ENCODE measurements around the gene DTNB.

Gene DTNB

DNA sequence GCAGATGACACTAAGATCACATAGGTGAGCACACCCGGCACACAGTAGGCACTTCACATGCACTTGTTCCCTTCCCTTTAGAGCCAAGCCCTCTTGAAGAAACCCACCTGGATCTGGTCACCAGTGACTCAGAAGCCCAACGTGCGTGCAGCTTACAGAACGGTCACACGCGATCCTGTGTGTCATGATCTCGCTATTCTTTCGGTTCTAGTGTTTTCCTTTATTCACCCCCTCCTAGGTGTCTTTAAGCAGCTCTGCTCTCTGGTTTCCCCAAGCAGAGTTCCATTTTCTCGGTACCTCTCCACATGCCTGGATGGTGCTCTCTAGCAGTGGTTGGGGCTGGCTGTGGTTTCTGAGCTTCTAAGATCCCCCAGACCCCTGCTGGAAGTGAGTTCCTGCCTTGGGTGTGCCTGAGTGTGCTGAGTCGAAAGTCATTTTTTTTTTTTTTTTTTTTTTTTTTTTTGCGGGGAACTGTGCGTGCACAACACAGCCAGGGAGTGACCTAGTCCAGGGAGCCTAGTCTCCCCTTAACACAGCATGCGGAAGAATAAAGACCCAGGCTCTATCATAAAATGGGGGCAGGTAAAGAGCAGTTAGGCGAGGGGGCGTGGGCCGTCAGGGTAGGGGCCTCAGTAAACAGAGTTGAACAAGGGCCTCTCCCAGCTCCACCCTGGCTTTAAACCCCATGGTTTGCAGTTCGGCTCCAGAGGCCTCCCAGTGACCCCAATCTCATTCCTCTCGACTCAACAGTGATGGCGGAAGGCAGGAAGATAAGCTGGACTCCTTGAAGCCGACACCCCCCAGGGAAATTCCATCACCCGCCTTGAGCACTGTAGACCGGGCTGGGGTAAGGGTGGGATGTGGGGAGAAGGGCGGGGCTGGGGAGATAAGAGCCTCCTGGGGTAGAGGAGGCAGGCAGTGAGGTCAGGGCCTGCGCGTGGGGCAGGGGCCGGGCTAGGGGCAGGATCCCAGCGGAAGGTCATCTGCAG is 301.8 kb downstream of the DTNB start:
- Histone ChIP-seq H3K4me3 (ENCODE audit: insufficient read depth, low read depth, low read length) (no peak overlapping the region), H3K4me1 (ENCODE audit: control insufficient read depth, insufficient read depth, low read length) (peaks cover 28% of the 10 kb centered on the region), H3K36me3 (ENCODE audit: control insufficient read depth, insufficient read depth, low read length) (no peaks in the 10 kb centered on the region), H3K9me3 (ENCODE audit: control insufficient read depth, low read length) (no peaks in the 10 kb centered on the region), H3K27me3 (ENCODE audit: control insufficient read depth, insufficient read depth, low read length, poor library complexity, severe bottlenecking) (peaks cover 3% of the 10 kb centered on the region), H3K27ac (ENCODE audit: insufficient read depth, low read depth, low read length, poor library complexity, severe bottlenecking) (no peak overlapping the region)
- 93% methylated on average over 27 of the region's 27 CpGs for WGBS, 2 experiments

DNA sequence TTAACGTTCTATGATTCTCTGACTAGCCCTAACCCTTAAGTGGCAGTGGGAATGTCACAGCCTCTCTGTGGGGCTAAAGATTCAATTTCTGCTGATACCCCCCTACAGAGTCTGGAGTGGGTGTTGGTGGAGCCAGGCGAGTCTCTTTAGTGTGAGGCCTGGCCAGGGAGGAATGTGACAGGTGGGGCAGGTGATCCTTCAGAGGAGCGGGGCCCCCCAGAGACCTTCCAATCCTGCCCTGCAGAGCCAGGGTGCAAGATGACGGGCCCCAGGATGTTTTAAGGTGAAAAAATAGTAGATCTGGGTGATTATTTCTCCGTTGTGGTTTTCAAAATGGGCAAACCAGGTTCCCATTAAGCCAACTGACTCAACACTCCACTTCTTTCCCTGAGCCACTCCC is 303.5 kb downstream of the DTNB start:
- Histone ChIP-seq H3K36me3 (ENCODE audit: control insufficient read depth, insufficient read depth, low read length) (no peaks in the 10 kb centered on the region), H3K27ac (ENCODE audit: insufficient read depth, low read depth, low read length, poor library complexity, severe bottlenecking) (no peak overlapping the region), H3K4me1 (ENCODE audit: control insufficient read depth, insufficient read depth, low read length) (peaks cover 20% of the 10 kb centered on the region), H3K9me3 (ENCODE audit: control insufficient read depth, low read length) (no peaks in the 10 kb centered on the region), H3K27me3 (ENCODE audit: control insufficient read depth, insufficient read depth, low read length, poor library complexity, severe bottlenecking) (no peaks in the 10 kb centered on the region), H3K4me3 (ENCODE audit: insufficient read depth, low read depth, low read length) (no peak overlapping the region)
- 87 to 92% methylated on average over 5 of the region's 5 CpGs for WGBS, 2 experiments

DNA sequence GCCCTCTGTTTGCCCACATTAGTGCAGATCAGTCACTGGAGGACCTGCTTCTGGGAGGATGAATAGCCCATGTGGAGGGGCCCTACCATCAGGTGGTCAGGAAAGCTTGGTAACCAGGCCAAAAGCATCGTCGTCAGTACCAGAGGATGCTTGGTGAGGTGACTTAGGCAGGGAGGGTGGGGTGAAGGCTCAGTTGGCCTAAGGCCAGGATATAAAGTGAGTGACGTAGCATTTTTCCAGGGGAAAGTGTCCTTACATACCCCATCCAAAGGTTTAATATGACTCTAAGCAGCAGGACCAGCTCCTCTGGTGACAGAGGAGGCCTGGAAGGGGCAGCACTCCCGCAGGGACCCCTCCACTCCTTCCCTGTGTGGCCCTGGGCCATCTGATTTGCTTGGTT is 303.9 kb downstream of the DTNB start:
- peaks cover 2% of the 10 kb centered on the region for H3K27me3 ChIP-seq (ENCODE audit: control insufficient read depth, insufficient read depth, low read length, poor library complexity, severe bottlenecking)
- peaks cover 20% of the 10 kb centered on the region for H3K4me1 ChIP-seq (ENCODE audit: control insufficient read depth, insufficient read depth, low read length)
- H3K9me3 ChIP-seq (ENCODE audit: control insufficient read depth, low read length), result no peaks in the 10 kb centered on the region
- no peaks in the 10 kb centered on the region for H3K36me3 ChIP-seq (ENCODE audit: control insufficient read depth, insufficient read depth, low read length)
- no peak overlapping the region for H3K4me3 ChIP-seq (ENCODE audit: insufficient read depth, low read depth, low read length)
- 68 to 74% methylated on average over 4 of the region's 4 CpGs for WGBS, 2 experiments
- no peak overlapping the region for H3K27ac ChIP-seq (ENCODE audit: insufficient read depth, low read depth, low read length, poor library complexity, severe bottlenecking)

DNA sequence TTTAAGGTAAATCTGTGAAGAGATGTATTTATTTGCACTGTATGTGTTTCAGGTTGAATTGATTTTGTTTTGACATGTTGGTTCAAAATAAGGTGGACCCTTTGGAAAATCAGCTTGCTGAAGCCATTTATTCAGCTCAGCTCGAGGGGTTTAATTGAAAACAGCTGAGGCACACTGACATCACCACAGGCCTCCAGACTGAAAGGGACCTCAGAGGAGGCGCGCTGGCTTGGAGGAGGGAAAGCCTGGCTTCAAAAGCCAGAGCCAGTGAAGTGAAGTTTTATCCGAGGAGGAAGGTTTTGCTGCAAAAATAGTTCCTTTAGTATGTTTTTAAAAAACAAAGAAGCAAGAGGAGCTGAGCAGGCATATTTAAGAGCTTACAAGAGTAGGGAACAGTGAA is 304.7 kb downstream of the DTNB start:
- 71% methylated on average over 4 of the region's 4 CpGs for WGBS, 2 experiments
- Histone ChIP-seq H3K4me1 (ENCODE audit: control insufficient read depth, insufficient read depth, low read length) (peaks cover 20% of the 10 kb centered on the region), H3K9me3 (ENCODE audit: control insufficient read depth, low read length) (no peaks in the 10 kb centered on the region), H3K36me3 (ENCODE audit: control insufficient read depth, insufficient read depth, low read length) (no peaks in the 10 kb centered on the region), H3K27ac (ENCODE audit: insufficient read depth, low read depth, low read length, poor library complexity, severe bottlenecking) (no peak overlapping the region), H3K27me3 (ENCODE audit: control insufficient read depth, insufficient read depth, low read length, poor library complexity, severe bottlenecking) (peaks cover 10% of the 10 kb centered on the region), H3K4me3 (ENCODE audit: insufficient read depth, low read depth, low read length) (no peak overlapping the region)

DNA sequence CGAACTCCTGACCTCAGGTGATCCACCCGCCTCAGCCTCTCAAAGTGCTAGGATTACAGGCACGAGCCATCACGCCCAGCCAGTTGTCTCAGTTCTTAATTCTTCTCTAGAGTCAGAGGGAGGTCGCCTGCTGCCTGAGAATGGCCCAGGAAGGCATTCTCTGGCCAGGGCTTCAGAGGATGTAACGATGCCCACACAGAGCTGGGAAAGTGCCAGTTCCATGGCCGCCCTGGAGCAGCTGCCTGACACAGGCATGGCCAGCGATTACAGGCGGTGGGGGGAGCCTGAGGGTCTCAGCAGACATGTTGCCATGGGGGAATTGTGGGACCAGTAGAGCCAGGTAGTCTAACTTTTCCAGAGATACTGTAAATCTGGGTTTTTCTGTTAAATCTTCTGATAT is 306.1 kb downstream of the DTNB start:
- H3K9me3 ChIP-seq (ENCODE audit: control insufficient read depth, low read length), result no peaks in the 10 kb centered on the region
- H3K4me1 ChIP-seq (ENCODE audit: control insufficient read depth, insufficient read depth, low read length), result peaks cover 11% of the 10 kb centered on the region
- no peak overlapping the region for H3K4me3 ChIP-seq (ENCODE audit: insufficient read depth, low read depth, low read length)
- 89 to 93% methylated on average over 9 of the region's 9 CpGs for WGBS, 2 experiments
- H3K27me3 ChIP-seq (ENCODE audit: control insufficient read depth, insufficient read depth, low read length, poor library complexity, severe bottlenecking), result peaks cover 24% of the 10 kb centered on the region
- no peak overlapping the region for H3K27ac ChIP-seq (ENCODE audit: insufficient read depth, low read depth, low read length, poor library complexity, severe bottlenecking)
- no peaks in the 10 kb centered on the region for H3K36me3 ChIP-seq (ENCODE audit: control insufficient read depth, insufficient read depth, low read length)

DNA sequence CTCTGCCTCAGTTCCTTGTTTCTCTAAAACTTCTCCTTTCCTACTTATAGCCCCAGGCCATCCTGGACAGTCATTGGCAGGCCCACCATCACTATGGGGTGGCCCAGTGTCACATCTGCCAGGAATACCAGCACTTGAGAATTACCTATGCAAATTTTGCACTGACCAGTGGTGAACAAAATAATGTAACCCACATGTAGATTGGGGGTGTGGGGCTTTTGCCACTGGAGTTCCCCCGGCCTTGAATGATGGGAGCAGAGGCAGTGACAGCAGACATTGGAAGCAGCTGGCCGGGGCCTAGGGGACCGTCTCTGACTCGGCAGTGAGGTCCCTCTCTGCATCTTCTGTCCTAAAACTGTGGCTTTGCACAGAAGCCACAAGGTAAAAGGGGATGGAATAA is 306.7 kb downstream of the DTNB start:
- Histone ChIP-seq H3K9me3 (ENCODE audit: control insufficient read depth, low read length) (no peaks in the 10 kb centered on the region), H3K4me1 (ENCODE audit: control insufficient read depth, insufficient read depth, low read length) (peaks cover 5% of the 10 kb centered on the region), H3K27ac (ENCODE audit: insufficient read depth, low read depth, low read length, poor library complexity, severe bottlenecking) (no peak overlapping the region), H3K36me3 (ENCODE audit: control insufficient read depth, insufficient read depth, low read length) (no peaks in the 10 kb centered on the region), H3K4me3 (ENCODE audit: insufficient read depth, low read depth, low read length) (no peak overlapping the region), H3K27me3 (ENCODE audit: control insufficient read depth, insufficient read depth, low read length, poor library complexity, severe bottlenecking) (peaks cover 28% of the 10 kb centered on the region)
- 93% methylated on average over 4 of the region's 4 CpGs for WGBS, 2 experiments

DNA sequence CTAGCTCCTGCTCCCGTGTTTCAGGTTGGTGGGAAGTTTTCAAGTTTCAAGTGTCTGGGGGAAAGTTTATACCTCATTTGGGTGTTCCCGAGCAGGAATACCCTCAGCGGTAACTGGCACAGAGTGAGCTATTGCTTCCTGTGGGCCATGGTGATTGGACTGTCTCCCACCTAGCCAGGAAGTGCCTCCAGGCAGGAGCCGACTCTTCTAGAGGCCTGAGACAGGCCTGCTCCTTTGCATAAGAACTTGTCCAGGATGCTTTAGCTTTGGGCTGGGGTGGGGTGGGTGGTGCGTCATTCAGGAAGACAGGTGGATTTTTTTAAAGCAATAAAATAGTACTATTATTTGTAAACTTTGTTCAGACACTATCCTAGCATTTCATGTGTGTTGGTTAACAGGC is 308.1 kb downstream of the DTNB start:
- Histone ChIP-seq H3K27me3 (ENCODE audit: control insufficient read depth, insufficient read depth, low read length, poor library complexity, severe bottlenecking) (peaks cover 41% of the 10 kb centered on the region), H3K9me3 (ENCODE audit: control insufficient read depth, low read length) (no peaks in the 10 kb centered on the region), H3K4me3 (ENCODE audit: insufficient read depth, low read depth, low read length) (no peak overlapping the region), H3K4me1 (ENCODE audit: control insufficient read depth, insufficient read depth, low read length) (peaks cover 2% of the 10 kb centered on the region), H3K36me3 (ENCODE audit: control insufficient read depth, insufficient read depth, low read length) (no peaks in the 10 kb centered on the region), H3K27ac (ENCODE audit: insufficient read depth, low read depth, low read length, poor library complexity, severe bottlenecking) (no peak overlapping the region)
- WGBS, 2 experiments, result 59 to 69% methylated on average over 4 to 5 of the region's 5 CpGs

DNA sequence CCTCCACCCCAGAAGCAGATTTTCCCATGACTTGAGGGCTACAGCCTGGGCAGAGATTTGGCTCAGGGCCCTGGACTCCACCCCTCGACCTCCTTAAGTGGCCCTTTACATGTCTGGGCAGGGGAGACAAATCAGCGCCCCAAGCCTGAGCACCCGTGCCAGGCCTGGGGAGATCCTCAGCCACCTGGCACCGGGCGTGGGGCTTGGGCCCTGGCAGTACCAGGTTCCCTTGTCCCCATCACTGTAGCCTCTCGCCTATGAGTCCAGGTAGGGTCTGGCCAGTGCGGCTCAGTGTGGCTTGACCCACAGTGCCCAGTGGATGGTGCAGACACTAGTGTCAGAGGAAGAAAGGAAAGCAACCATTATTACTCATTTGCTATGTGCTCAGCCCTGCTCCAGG is 309.6 kb downstream of the DTNB start:
- Histone ChIP-seq H3K27ac (ENCODE audit: insufficient read depth, low read depth, low read length, poor library complexity, severe bottlenecking) (no peak overlapping the region), H3K36me3 (ENCODE audit: control insufficient read depth, insufficient read depth, low read length) (no peaks in the 10 kb centered on the region), H3K4me1 (ENCODE audit: control insufficient read depth, insufficient read depth, low read length) (no peaks in the 10 kb centered on the region), H3K4me3 (ENCODE audit: insufficient read depth, low read depth, low read length) (no peak overlapping the region), H3K9me3 (ENCODE audit: control insufficient read depth, low read length) (no peaks in the 10 kb centered on the region), H3K27me3 (ENCODE audit: control insufficient read depth, insufficient read depth, low read length, poor library complexity, severe bottlenecking) (peaks cover 45% of the 10 kb centered on the region)
- 93 to 94% methylated on average over 7 of the region's 7 CpGs for WGBS, 2 experiments

DNA sequence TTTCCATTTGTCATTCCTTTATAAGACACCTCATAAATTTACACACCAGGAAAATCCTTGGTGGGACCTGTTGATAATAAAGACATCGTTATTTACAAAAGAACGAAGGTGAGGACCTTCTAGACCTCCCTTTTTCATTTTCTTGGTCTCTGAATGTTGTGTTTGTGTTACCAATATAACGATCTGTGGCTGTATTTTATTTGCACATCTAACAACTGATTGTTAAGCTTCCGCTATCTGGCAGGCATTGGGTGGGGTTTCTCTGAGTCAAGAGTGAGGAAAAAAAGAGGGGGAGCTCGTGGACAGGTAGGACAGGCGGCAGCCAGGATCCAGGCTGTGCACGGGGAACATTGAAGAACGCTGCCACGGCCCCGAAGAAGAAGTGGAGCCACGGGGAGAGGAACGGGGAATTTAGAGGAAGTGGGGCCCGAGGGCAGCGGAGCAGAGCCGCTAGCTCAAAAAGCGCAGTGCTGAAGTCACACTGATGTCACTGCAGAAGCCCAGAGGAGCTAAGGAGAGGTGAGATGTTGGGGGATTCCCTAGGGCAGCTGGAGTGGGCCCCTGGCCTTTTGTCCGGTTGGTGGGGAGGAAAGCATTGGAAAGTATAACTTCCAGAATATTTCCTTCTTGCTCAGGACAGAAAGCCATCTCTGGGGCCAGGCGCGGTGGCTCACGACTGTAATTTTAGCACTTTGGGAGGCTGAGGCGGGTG is 310.8 kb downstream of the DTNB start:
- WGBS, 2 experiments, result 86% methylated on average over 21 of the region's 21 CpGs
- Histone ChIP-seq H3K9me3 (ENCODE audit: control insufficient read depth, low read length) (no peaks in the 10 kb centered on the region), H3K4me3 (ENCODE audit: insufficient read depth, low read depth, low read length) (no peak overlapping the region)

DNA sequence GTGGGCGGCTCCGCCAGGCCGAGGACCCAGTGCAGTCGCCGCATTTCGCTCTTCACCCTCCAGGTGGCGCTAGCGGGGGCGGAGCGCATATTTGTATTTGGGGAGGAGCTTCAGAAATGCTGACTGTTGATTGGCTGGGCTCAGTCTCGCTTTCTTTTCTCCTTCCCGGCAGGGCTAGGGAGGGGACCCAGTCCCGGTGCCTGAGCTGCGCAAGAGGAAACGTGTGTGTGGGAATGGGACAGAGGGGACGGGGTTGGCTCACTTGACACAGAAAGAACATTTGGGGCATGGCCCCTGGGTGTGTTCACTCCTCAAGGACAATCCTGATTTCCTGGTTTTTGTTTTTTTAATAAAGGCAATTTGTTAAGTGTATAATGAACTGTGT is 311.3 kb downstream of the DTNB start:
- Histone ChIP-seq H3K27me3 (ENCODE audit: control insufficient read depth, insufficient read depth, low read length, poor library complexity, severe bottlenecking) (peaks cover 45% of the 10 kb centered on the region), H3K9me3 (ENCODE audit: control insufficient read depth, low read length) (no peaks in the 10 kb centered on the region), H3K27ac (ENCODE audit: insufficient read depth, low read depth, low read length, poor library complexity, severe bottlenecking) (no peak overlapping the region), H3K4me1 (ENCODE audit: control insufficient read depth, insufficient read depth, low read length) (peaks cover 5% of the 10 kb centered on the region), H3K36me3 (ENCODE audit: control insufficient read depth, insufficient read depth, low read length) (no peaks in the 10 kb centered on the region), H3K4me3 (ENCODE audit: insufficient read depth, low read depth, low read length) (no peak overlapping the region)
- WGBS, 2 experiments, result 1% methylated on average over 16 of the region's 16 CpGs

More for the DNA sequence above, 310.8 kb downstream of the DTNB start:
- H3K27ac ChIP-seq (ENCODE audit: insufficient read depth, low read depth, low read length, poor library complexity, severe bottlenecking), result no peak overlapping the region
- H3K36me3 ChIP-seq (ENCODE audit: control insufficient read depth, insufficient read depth, low read length), result no peaks in the 10 kb centered on the region
- peaks cover 5% of the 10 kb centered on the region for H3K4me1 ChIP-seq (ENCODE audit: control insufficient read depth, insufficient read depth, low read length)
- H3K27me3 ChIP-seq (ENCODE audit: control insufficient read depth, insufficient read depth, low read length, poor library complexity, severe bottlenecking), result peaks cover 45% of the 10 kb centered on the region
